TTC549 (cell line): Measurements from ENCODE around the gene HID1.
"Not testable (repeated sequence)": the region's sequence is repeated elsewhere in the genome, so short reads cannot be mapped to it uniquely, and the experiment has no call there.

Experiments used
- FAIRE-seq: peaks from 2 replicates; lab custom pipeline; 2012; peaks lifted over from hg19 to GRCh38; lab: Jason Lieb, UNC

Gene HID1

GRCh38 chr17:74922694-74923537 lies 49.6 kb downstream of the HID1 start, which contains the start of gene USH1G:
Gene USH1G (minus strand): TSS chr17:74923255. CDS start chr17:74923073, 182 bp downstream.
- no peak for FAIRE-seq

- FAIRE-seq: no peak
Measured at GRCh38 chr17:74922172-74922571, 50.4 kb downstream of the HID1 start.

GRCh38 chr17:74921769-74922168 lies 50.8 kb downstream of the HID1 start:
- no peak for FAIRE-seq

GRCh38 chr17:74921026-74921681 lies 51.4 kb downstream of the HID1 start:
- no peak for FAIRE-seq

GRCh38 chr17:74920642-74921025 lies 51.9 kb downstream of the HID1 start:
- FAIRE-seq: no peak

GRCh38 chr17:74920306-74920620 lies 52.3 kb downstream of the HID1 start:
- no peak for FAIRE-seq

GRCh38 chr17:74919440-74920305 lies 52.9 kb downstream of the HID1 start:
- FAIRE-seq: no peak

- no peak for FAIRE-seq
Measured at GRCh38 chr17:74918906-74919305, 53.7 kb downstream of the HID1 start.

- FAIRE-seq: no peak
Measured at GRCh38 chr17:74917430-74917829, 55.1 kb downstream of the HID1 start.

- FAIRE-seq: no peak
Measured at GRCh38 chr17:74916851-74917199, 55.7 kb downstream of the HID1 start.

GRCh38 chr17:74916136-74916850 lies 56.3 kb downstream of the HID1 start:
- no peak for FAIRE-seq

- FAIRE-seq: not testable (repeated sequence)
Measured at GRCh38 chr17:74911423-74911822, 61.1 kb downstream of the HID1 start.

GRCh38 chr17:74909097-74909496 lies 63.5 kb downstream of the HID1 start:
- not testable (repeated sequence) for FAIRE-seq

GRCh38 chr17:74907012-74907411 lies 65.5 kb downstream of the HID1 start:
- FAIRE-seq: no peak

GRCh38 chr17:74906214-74906793 lies 66.3 kb downstream of the HID1 start:
- not testable (repeated sequence) for FAIRE-seq

GRCh38 chr17:74904687-74905409 lies 67.7 kb downstream of the HID1 start:
- no peak for FAIRE-seq

- no peak for FAIRE-seq
Measured at GRCh38 chr17:74903671-74904070, 68.9 kb downstream of the HID1 start.

GRCh38 chr17:74903034-74903433 lies 69.5 kb downstream of the HID1 start:
- FAIRE-seq: no peak

GRCh38 chr17:74901353-74902135 lies 71.0 kb downstream of the HID1 start:
- FAIRE-seq: no peak
